ENCODE results near the gene UGT1A6.

DNA sequence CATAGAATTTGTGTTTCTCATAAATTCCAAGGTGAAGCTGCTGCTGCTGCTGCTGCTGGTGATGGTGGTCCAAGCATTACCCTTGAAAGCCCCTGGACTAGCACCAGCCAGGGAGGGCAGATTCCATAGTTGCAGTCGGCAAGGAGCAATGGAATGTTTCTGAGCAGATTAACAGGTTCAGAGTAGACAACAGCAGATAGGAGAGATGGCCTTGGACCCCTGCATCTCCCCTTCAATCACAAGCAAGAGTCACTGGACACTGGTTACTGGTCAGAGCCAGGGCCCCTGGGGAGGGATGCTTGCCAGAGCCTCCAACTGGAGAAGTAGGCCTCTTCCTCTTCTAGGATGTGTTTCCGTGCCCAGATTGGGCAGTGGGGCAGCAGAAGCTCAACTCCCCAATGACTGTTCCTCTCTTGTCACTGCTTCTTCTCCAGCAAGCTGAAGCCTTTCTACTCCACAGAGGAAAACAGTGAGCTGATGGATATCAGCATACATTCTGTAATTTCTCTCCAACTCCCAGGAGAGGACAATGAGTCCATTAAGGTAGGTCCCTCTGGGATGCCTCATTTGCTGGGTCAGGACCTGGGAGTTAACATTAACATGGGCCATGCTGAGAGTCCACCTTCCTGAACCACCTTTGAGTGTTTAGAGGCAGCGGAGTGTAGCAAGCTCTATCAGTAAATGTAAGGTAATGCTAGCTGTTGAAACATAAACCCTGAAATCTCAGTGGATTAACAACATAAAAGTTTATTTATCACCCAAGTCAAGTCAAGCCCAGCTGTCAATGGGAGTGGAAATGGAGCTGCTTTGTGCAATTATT is 120.8 kb downstream of the UGT1A6 start:
- TF ChIP-seq, protein P1, sequence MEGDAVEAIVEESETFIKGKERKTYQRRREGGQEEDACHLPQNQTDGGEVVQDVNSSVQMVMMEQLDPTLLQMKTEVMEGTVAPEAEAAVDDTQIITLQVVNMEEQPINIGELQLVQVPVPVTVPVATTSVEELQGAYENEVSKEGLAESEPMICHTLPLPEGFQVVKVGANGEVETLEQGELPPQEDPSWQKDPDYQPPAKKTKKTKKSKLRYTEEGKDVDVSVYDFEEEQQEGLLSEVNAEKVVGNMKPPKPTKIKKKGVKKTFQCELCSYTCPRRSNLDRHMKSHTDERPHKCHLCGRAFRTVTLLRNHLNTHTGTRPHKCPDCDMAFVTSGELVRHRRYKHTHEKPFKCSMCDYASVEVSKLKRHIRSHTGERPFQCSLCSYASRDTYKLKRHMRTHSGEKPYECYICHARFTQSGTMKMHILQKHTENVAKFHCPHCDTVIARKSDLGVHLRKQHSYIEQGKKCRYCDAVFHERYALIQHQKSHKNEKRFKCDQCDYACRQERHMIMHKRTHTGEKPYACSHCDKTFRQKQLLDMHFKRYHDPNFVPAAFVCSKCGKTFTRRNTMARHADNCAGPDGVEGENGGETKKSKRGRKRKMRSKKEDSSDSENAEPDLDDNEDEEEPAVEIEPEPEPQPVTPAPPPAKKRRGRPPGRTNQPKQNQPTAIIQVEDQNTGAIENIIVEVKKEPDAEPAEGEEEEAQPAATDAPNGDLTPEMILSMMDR (IDR thresholded peaks at IDR 0.05; ENCODE audit: low read length) = no peak
- no peak for TF ChIP-seq EZH2phosphoT487 (IDR thresholded peaks at IDR 0.05; ENCODE audit: low read length)

All from MM.1S (cell line).